Transverse colon (tissue), 4 donors: ENCODE data around the gene UBA5.

ENCODE experiments used
- POLR2A ChIP-seq: fragments of 450-650 bp; IDR thresholded peaks from one replicate; pipeline ENCODE4 v1.6.1; 2016; ENCODE audit warnings: antibody characterized with exemption, mild to moderate bottlenecking, moderate library complexity
- POLR2AphosphoS5 ChIP-seq, 3 donors: sonication (generic); formaldehyde crosslinking; IDR thresholded peaks; one replicate each; pipeline ENCODE4 v1.6.1; 2016; ENCODE audit warnings: antibody characterized with exemption in 3 of 3
- TF ChIP-seq, protein P1 (sequence below), 5 experiments: fragments of 200-600 bp in 3 of 5; fragments of 450-650 bp in 2 of 5; sonication (generic) in 3 of 5; IDR thresholded peaks; 1 replicate in 2 of 5; 2 replicates in 3 of 5; pipeline ENCODE4 v1.5.1; 2016 to 2017; ENCODE audit warnings: antibody characterized with exemption in 5 of 5, inconsistent platforms in 3 of 5, mild to moderate bottlenecking in 2 of 5, moderate library complexity in 1 of 5

DNA sequence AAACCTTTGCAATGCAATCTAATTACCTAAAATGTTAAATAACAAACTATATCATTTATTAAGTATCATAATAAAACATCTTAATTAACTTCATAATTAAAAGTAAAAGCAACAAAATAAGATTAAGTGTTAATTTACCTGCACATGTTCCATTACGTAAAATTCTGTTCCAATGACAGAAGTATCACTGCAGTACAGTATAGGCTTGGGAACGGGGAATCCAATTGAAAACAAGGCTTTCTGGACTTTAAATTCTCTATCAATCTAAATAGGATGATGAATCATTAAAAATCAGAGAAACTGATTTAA lies 17.6 kb upstream of the UBA5 start:
- TF ChIP-seq POLR2AphosphoS5 (IDR thresholded peaks at IDR 0.05) (no peak), POLR2A (no peak)
- TF ChIP-seq, protein P1, sequence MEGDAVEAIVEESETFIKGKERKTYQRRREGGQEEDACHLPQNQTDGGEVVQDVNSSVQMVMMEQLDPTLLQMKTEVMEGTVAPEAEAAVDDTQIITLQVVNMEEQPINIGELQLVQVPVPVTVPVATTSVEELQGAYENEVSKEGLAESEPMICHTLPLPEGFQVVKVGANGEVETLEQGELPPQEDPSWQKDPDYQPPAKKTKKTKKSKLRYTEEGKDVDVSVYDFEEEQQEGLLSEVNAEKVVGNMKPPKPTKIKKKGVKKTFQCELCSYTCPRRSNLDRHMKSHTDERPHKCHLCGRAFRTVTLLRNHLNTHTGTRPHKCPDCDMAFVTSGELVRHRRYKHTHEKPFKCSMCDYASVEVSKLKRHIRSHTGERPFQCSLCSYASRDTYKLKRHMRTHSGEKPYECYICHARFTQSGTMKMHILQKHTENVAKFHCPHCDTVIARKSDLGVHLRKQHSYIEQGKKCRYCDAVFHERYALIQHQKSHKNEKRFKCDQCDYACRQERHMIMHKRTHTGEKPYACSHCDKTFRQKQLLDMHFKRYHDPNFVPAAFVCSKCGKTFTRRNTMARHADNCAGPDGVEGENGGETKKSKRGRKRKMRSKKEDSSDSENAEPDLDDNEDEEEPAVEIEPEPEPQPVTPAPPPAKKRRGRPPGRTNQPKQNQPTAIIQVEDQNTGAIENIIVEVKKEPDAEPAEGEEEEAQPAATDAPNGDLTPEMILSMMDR (IDR thresholded peaks at IDR 0.05) = no peak
